HTR-8/SVneo (cell line): Measurements from ENCODE around the gene BEND4.

Source experiments
- DNase-seq: peaks from one replicate; pipeline ENCODE4 v3.0.0; 2011; ENCODE audit warnings: low spot score, mixed read lengths; ENCODE audit not compliant: insufficient read length
- FAIRE-seq: peaks from 2 replicates; lab custom pipeline; 2011; peaks lifted over from hg19 to GRCh38; lab: Jason Lieb, UNC

The BEND4 gene

GRCh38 chr4:42119886-42120285 lies 32.6 kb downstream of the BEND4 start:
- no peak for FAIRE-seq
- no peak for DNase-seq

DNA sequence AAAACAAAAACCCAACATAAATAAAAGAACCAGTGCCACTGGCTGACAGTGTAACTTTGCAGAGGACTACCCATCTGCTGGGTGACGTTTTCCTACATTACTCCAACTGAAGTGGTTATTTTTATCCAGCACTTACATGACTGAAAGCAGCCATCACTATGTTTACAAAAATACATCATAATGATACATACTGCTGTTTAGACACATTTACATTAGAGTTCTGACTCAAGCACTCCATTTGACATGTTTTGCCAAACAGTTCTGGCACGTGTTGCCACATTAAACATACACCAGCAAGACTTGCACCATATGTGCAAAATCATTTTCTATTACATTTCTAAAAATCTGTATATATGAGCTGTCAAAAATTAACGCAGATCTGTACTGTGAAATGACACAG lies 39.6 kb downstream of the BEND4 start:
- FAIRE-seq (no peak), DNase-seq (no peak)

DNA sequence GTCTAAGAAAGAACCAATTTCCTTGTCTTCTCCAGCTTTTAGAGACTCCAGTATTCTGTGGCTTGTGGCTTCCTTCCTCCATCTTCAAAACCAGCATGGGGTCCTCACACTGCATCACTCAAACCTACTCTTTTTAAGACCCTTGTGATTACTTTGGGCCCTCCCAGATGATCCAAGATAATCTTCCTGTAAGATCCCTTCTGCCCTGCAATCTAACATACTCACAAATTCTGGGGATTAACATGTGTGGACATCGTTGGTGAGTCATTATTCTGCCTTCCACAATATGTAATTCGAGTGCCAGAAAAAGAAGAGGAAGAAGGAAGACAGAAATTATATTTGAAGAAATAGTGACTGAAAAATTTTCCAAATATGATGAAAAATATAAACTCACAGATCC lies 47.9 kb downstream of the BEND4 start:
- no peak for FAIRE-seq
- DNase-seq, result peak; percentile 11

DNA sequence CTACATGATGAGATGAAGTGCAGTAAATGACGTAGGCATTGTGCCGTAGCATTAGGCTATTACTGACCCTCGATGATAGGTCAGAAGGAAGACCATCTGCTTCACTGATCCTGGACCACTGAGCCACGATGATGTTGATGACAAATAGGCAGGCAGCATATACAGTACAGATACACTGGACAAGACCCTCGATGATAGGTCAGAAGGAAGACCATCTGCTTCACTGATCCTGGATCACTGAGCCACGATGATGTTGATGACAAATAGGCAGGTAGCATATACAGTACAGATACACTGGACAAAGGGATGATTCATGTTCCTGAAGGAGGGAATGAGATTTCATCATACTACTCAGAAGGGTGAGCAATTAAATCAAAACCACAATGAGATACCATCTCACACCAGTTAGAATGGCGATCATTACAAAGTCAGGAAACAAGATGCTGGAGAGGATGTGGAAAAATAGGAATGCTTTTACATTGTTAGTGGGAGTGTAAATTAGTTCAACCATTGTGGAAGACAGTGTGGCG lies 50.9 kb downstream of the BEND4 start:
- FAIRE-seq (peak; percentile 96), DNase-seq (peak; percentile 22)

- no peak for DNase-seq
- FAIRE-seq, result no peak
These were observed 64.1 kb downstream of the BEND4 start for GRCh38 chr4:42088386-42088785.

DNA sequence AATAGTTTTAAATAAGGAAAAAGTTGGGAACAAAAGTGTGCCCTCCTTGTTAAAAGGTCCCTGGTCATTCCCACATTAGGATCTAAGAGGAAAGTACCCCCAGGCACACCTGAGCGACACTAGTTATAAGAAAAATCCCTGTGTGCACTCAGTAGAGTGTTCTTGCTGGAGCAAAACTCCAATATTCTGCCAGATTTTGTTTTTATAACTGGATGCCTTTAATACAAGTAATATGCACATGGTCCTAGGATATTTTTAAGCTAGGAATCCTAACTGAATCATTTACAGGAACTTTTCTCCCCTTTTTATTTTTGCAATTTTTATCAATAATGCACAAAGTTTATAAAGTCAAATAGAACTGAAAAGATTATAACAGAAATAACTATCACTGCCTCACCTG lies 68.6 kb downstream of the BEND4 start:
- DNase-seq (peak; percentile 7), FAIRE-seq (no peak)

- no peak for FAIRE-seq
- DNase-seq, result no peak
These were observed 72.1 kb downstream of the BEND4 start for GRCh38 chr4:42080306-42080705.

GRCh38 chr4:42078184-42078801 lies 74.2 kb downstream of the BEND4 start:
- DNase-seq (no peak), FAIRE-seq (no peak)

GRCh38 chr4:42074294-42074693 lies 78.2 kb downstream of the BEND4 start:
- DNase-seq, result no peak
- no peak for FAIRE-seq

DNA sequence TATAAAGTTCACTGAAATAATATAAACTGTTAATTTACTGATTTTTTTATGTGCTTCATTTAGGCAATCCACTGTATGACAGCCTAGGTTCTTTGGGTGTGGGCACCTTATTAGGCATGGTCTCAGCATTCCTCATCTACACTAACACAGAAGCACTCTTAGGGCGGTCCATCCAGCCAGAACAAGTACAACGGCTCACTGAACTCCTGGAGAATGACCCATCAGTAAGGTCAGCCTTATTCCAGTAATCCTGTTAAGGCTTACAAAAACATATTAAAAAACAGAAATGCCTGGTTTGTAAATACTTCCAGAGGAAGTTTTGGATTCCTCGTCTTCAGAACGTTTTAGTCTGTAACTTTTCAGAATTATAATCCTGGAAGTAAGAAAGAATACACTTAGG lies 82.0 kb downstream of the BEND4 start:
- DNase-seq (no peak), FAIRE-seq (no peak)

DNA sequence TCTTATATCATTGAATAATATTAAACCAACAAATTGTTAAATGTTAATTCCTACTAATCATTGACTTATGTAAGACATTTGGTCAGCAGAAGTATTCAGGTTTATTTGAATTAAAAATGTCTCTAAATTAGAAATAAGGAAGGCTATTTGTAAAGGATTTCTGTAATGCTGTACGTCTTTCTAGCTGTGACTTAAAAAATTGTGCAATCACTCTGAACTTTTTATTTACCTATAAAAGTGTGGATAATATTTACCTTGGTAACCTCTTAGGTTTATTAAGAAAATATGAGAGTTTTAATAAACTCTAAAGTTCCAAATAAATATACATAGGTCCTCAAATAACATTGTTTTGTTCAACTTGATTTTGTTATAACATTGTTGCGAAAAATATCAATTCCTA lies 85.2 kb downstream of the BEND4 start:
- DNase-seq, result no peak
- no peak for FAIRE-seq

- DNase-seq (no peak), FAIRE-seq (no peak)
These were observed 86.1 kb downstream of the BEND4 start for GRCh38 chr4:42066402-42066801.
